Astrocyte of the spinal cord (primary cell): ENCODE results near the gene BAK1.

ENCODE experiments used
- DNase-seq: peaks from one replicate; pipeline ENCODE4 v3.0.0; 2011; ENCODE audit warnings: low read depth, low spot score
- H3K4me3 ChIP-seq: 2 replicates; pipeline ENCODE4 v1.5.1; 2011; ENCODE audit warnings: low read depth, mild to moderate bottlenecking, low read length, moderate library complexity
- in situ Hi-C: cut with HindIII; loops from 2 replicates; pipeline ENCODE4 v1.10.0; 2017; ENCODE audit warnings: low sequenced_read_pairs
- TF ChIP-seq, protein P1 (sequence below): IDR thresholded peaks from 2 replicates; pipeline ENCODE4 v1.5.1; 2012; ENCODE audit warnings: low read depth, mild to moderate bottlenecking, low read length, inconsistent platforms

BAK1 gene

DNA sequence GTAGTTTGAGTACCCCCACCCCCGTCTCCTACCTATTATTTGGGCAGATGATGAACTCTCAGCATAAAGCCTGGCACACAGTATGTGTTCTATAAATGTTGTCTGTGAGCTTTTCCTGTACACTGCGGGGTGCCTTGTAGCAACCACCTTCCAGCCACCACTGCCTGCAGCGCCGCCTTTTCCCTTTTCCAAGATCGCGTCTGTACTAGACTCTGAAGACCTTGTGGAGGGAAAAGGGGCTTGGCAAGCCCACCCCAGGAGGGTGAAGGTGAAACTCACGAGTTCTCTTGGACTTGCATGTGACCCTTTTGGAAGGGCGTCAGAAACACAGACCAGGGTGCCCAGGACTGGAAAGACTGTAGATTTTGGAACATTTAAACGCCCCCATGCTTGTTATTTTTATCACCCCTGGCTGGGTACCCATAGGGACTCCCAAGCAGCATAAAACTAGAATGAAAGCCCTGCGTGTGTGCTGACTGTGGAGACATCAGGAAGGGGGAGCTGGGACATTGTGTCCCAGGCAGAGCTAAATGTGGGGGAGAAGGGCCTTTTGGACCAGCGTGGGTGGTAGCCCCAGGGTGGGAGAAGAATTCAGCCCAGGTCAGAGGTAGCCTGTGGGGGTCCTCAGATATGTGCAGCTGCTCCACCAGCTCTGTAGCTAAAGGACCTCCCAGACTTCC, 8.3 kb downstream of the BAK1 start:
- TF ChIP-seq, protein P1, sequence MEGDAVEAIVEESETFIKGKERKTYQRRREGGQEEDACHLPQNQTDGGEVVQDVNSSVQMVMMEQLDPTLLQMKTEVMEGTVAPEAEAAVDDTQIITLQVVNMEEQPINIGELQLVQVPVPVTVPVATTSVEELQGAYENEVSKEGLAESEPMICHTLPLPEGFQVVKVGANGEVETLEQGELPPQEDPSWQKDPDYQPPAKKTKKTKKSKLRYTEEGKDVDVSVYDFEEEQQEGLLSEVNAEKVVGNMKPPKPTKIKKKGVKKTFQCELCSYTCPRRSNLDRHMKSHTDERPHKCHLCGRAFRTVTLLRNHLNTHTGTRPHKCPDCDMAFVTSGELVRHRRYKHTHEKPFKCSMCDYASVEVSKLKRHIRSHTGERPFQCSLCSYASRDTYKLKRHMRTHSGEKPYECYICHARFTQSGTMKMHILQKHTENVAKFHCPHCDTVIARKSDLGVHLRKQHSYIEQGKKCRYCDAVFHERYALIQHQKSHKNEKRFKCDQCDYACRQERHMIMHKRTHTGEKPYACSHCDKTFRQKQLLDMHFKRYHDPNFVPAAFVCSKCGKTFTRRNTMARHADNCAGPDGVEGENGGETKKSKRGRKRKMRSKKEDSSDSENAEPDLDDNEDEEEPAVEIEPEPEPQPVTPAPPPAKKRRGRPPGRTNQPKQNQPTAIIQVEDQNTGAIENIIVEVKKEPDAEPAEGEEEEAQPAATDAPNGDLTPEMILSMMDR, result no peak
- no peak for DNase-seq
- in situ Hi-C loops, result no loop called here
- peak overlapping the region; percentile 67 for H3K4me3 ChIP-seq

DNA sequence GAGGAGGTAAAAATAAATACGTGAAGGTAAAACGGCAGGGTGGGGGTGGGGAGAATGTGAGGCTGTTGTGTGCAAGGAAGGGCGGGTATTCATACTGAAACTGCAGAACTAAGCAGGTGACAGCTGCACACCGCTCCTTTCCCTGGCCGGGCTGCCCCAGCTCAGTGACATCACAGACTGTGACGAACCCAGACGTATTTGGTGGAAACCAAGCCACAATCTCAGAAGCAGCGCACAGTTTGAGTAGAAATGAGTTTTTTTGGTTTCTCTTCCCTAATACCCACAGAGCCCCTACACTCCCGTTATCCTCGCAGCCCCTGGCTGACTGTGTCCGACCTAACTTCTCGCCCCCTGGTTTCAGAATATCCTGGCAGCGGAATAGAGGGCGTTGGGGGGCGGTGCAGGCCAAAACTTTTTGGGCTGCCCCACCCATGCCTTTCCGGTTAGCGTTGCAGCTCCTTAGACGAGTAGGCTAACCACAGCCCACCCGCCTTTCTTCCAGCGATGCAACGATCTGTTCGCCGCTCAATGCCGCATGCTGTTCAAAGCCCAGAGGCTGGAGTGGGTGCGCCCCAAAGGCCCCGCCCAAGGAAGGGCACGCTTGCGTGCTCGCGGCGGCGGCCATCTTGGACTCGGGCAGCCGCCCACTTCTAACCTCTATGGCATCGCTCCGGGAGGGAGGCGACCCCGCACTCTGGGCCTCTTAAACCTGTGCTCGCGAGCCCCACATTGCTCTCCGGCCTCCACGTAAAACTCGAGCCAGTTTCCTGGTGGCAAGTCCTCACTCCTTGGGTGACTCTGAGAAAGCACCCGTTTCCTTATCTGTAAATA, 9.1 kb downstream of the BAK1 start:
- in situ Hi-C loops, result no loop called here
- TF ChIP-seq, protein P1, result peak; percentile 12
- H3K4me3 ChIP-seq, result peak overlapping the region; percentile 67
- DNase-seq, result peak; percentile 66

DNA sequence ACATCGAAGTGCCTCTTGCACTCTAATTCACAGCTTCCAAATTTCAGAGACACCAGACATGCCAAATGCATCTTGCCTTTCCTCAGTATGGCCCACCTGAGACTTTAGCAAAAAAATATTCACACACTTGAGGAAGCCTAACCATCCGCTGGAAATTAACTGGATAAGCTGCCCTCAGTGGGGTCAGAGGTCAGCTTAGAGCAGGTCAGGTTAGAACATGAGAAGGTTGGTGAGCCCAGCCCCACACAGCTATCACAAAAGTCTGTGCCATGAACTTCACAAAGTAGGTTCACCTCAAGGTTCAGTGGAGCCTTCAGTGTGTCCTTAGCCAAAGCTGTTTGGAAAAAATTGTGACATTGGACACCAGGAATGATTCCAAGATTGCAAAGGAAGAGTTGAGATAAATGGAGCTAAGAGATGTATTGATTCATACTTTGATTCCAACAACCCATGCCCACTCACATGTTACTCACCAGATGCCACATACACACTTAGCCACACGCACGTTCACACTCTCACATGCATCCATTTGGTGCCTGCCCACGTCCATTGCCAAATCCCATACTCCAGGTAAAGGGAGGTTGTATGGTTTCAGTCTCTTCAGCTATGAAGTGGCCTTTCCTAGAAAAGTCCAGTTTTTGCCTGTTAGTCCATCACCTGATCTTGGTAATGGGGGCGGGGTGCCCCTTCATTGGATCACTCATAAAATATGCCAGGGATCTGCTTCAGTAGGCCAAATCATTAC, 11.1 kb downstream of the BAK1 start:
- DNase-seq, result no peak
- TF ChIP-seq, protein P1, result no peak
- no peak overlapping the region for H3K4me3 ChIP-seq
- in situ Hi-C loops, result no loop called here

DNA sequence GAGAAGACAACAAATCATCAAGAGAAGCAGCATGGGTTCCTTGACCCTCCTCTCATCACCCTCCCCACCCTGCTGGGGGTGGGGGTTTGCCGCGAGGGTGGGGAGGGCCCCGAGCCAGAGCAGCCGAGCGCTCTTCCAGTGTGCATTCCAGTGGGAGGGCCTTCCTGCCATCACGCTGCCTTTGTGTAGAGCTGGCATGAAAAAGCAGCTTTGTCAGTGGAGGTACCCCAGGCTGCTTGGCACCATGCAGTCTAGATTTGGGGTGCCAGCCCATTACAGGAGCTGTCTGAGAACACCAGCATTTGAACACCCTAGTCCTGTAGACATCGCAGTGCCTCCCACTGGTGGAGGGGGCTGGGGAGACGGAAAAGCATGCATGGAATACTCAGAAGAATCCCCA, 12.2 kb downstream of the BAK1 start:
- TF ChIP-seq, protein P1, result no peak
- DNase-seq, result no peak
- no peak overlapping the region for H3K4me3 ChIP-seq
- in situ Hi-C loops, result no loop called here

DNA sequence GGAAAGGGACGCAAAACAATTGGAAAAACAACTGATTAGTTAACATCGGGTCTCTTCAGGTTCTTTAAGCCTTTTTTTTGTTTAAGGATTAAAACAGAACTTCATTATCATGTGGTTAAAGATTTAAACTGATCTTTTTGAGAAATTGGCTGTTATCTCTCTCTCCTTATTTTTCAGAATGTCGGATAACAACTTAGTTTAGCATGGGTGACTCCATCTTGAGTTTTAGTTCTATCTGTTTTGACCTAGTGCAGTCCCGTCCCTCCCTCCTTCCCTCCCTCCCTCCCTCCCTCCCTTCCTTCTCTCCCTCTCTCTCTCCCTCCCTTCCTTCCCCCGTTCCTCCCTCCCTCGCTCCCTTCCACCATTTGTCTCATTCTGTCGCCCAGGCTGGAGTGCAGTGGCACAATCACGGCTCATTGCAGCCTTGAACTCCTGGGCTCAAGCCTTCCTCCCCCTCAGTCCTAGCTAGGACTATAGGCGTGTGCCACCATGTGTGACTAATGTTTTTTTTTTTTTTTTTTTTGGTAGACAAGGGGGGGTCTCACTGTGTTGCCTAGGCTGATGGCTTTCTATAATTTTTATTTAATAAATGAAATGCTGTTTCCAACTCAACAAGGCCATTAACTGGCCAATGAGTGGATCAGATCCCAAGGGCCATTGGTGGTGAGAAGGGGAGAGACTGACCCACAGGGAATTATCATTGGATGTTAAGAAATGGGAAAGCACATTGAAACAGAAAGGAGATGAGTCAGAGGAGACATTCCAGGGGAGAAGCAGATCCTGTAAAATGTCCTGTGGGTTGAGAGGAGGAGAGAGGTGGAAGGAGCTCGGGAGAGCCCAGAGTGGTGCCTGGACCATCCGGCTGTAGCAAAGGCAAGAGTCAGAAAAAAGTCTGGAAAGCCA, 13.6 kb downstream of the BAK1 start:
- TF ChIP-seq, protein P1, result no peak
- in situ Hi-C loops, result no loop called here
- no peak for DNase-seq
- no peak overlapping the region for H3K4me3 ChIP-seq

DNA sequence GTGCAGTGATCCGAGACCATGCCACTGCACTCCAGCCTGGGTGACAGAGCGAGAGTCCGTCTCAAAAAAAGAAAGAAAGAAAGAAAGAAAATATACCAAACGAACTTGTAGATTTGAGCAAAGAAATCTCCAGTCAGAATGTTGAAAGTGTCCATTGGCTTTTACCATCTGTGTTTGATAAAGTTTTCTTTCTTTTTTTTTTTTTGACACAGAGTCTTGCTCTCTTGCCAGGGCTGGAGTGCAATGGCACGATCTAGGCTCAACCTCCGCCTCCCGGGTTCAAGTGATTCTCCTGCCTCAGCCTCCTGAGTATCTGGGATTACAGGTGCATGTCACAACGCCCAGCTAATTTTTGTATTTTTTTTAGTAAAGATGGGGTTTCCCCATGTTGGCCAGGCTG, 21.3 kb downstream of the BAK1 start:
- in situ Hi-C loops, result no loop called here
- DNase-seq, result no peak
- no peak overlapping the region for H3K4me3 ChIP-seq
- TF ChIP-seq, protein P1, result no peak
